ELR (cell line): Measurements from ENCODE around the gene PPP1R18.
"Not testable (repeated sequence)": the region's sequence is repeated elsewhere in the genome, so short reads cannot be mapped to it uniquely, and the experiment has no call there.

Source experiments
- DNase-seq: peaks from one replicate; pipeline ENCODE4 v3.0.0-alpha.2; 2015; ENCODE audit warnings: low read depth

The PPP1R18 gene, protein sequence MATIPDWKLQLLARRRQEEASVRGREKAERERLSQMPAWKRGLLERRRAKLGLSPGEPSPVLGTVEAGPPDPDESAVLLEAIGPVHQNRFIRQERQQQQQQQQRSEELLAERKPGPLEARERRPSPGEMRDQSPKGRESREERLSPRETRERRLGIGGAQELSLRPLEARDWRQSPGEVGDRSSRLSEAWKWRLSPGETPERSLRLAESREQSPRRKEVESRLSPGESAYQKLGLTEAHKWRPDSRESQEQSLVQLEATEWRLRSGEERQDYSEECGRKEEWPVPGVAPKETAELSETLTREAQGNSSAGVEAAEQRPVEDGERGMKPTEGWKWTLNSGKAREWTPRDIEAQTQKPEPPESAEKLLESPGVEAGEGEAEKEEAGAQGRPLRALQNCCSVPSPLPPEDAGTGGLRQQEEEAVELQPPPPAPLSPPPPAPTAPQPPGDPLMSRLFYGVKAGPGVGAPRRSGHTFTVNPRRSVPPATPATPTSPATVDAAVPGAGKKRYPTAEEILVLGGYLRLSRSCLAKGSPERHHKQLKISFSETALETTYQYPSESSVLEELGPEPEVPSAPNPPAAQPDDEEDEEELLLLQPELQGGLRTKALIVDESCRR

DNA sequence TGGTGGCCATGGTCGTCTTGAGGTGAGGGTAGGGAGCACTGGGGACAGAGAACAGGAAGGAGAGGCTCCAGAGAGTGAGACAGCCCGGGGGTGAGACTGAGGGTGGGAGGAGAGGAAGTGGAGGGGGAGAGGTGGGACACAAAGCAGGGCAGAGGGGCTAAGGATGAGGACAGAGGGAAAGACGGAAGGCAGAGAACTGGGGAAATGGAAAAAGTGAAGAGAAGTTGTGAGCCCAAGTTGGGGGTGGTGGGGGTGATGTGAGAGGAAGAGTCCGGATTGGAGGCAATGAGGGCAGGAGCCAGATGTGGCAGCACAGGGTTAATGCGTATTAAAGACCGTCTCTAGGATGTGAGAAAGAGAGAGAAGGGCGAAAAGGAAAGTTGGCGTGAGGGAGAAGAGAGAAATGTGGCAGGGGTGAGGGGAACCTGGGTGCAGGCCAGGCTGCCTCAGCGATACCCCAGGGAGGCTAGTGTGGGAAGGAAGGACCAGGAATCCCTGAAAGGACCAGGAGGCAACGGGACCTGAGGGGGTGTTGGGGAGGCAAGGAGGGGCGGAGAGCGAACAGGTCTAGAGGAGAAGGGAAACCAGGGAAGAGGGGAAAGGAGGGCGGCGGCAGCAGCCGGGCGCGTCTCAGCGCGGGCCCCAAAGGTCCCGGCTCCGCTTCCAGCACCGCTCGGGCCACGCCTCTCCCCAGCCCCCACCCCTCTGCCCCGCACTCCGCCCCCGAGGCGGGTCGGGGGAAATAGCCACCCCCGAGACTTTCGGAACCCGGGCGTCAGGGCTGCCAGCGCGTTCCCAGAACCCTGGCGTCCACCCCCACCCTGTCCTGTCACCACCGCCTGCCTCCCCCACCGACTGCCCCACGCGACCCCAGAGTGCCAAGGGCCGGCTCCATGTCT lies at the start of gene PPP1R18:
Gene PPP1R18 (minus strand): TSS at position 637 of the 899 bp plus-strand sequence. CDS start 627 bp downstream, at position 10.
- peak; percentile 80 for DNase-seq

DNA sequence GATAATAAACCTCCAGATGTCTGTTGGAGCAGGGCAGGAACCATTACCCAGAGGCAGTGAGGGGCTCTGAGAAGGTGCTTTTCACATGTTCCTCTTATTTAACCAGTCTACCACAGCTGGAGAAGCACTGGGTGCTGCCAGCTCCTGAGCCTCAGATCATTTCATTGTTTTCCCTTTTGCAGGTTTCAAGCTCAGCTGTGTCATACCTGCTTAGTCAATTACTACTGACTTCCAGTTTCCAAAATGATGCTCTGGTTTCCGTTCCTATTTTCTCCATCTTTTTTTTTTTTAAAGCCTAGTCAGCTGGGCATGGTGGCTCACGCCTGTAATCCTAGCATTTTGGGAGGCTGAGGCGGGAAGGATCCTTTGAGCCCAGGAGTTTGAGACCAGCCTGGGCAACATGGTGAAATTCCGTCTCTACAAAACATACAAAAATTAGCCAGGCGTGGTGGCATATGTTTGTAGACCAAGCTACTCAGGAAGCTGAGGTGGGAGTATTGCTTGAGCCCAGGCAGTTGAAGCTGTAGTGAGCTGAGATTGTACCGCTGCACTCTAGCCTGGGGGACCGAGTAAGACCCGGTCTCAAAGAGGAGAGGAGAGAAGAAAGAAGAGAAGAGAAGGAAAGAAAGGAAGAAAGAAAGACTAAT lies 49.3 kb upstream of the PPP1R18 start:
- no peak for DNase-seq

DNA sequence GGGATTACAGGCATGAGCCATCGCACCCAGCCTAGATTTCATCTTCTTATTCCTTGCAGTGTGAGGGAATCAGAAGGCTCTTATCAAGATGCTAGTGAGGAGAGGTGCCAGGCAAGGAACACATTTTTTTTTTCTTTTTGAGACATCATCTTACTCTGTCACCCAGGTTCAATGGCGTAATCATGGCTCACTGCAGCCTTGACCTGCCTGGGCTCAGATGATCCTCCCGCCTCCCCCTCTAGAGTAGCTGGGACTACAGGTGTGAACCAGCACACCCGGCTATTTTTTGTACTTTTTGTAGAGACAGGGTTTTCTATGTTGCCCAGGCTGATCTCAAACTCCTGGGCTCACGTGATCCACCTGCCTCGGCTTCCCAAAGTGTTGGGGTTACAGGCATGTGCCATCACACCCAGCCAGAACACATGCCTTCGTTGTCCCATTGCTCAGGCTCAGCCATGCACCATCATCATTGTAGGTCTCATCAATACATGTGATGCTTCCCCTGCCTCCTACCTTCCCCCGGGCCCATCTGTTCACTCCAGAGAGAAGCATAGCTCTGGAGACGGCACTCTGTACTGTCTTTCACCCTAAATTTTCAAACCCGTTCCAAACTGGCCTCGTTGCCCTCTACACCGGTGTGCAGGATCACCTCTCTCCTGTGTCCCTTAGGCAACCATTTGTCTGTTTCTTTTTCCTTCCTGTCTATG lies 45.9 kb upstream of the PPP1R18 start:
- no peak for DNase-seq

DNA sequence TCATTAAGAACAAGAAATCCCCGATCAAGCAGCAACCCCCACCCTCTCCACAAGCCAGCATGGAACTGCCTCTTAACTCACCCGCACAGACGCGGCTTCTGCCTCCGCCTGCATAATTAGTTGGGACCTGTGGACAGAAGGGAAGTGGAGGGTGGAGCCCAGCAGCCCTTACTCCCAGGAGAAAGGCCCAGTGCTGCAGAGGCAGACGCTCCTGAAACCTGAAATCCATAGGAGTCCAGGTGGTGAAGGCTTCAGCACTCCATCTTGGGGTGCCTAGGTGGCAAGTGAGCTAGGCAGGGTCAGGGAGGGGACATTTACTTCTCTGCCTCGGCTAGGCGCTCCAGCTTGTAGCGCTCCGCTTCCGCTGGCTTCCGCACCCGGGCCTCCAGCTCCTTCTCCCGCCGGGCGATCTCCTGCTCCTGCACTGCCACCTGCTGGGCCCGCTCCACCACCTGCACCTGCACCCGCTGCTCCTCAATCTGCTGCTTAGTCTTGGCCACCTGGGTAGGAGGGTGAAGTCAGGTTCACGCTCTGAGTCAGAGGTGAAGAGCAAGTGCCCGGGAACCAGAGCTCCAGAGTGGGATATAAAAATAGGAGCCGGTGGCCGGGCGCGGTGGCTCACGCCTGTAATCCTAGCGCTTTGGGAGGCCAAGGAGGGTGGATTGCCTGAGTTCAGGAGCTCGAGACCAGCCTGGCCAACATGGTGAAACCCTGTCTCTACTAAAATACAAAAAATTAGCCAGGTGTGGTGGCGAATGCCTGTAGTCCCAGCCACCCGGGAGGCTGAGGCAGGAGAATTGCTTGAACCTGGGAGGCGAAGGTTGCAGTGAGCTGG lies 44.4 kb upstream of the PPP1R18 start:
- peak; percentile 57 for DNase-seq

DNA sequence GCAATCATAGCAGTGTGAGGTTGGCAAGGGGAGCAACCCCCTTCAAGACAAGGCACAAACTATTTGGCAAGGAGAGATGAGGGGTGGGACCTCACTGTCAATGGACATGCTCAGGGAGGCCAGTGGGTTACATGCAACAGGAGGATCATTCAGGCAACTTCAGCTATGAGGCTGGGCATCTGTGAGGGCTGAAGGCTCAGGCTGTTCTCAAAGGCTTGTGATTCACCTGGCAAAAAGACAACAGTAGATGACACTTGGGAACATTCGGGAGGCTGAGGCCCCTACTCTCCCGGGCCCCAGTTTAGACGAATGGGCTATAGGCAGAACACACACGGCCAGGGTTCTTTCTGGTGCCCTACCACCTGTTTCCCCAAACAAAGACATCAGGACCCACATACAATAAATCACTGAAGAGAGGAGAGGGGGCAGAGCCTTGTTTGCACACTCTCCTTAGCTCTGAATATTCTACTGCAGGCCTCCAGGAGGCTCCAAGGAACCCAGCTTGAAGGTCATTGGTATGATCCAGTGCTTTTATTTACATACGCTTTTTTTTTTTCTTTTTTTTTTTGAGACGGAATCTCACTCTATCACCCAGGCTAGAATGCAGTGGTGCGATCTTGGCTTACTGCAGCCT lies 41.6 kb upstream of the PPP1R18 start:
- DNase-seq: peak; percentile 79

DNA sequence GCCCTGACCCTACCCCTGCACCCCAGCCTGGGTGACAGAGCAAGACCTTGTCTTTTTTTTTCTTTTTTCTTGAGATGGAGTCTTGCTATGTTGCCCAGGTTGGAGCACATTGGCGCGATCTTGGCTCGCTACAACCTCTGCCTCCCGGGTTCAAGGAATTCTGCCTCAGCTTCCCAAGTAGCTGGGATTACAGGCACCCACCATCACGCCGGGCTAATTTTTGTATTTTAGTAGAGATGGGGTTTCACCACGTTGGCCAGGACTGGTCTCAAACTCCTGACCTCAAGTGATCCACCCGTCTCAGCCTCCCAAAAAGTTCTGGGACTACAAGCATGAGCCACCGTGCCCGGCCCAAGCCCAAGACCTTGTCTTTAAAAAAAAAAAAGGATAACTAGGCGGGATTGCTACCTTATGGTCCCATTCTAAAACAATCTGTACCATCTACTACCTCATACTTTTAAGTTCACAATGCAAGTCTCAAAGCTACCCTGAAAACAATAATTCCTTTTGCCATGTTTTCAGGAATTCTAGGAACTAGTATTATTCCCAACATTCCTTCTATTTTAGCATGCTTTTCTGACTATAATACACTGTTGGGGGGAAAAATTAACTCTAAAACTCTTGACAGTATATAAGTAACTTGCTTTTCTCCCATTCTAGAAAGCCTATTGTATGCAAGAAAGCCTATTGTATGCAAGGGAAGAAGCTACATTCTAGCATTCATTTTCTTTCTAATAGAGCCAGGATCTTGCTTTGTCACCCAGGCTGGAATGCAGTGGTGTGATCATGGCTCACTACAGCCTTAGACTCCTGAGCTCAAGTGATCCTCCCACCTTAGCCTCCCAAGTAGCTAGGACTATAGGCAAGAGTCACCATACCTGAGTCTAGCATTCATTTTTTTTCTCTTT lies 40.3 kb upstream of the PPP1R18 start:
- DNase-seq: peak; percentile 58

DNA sequence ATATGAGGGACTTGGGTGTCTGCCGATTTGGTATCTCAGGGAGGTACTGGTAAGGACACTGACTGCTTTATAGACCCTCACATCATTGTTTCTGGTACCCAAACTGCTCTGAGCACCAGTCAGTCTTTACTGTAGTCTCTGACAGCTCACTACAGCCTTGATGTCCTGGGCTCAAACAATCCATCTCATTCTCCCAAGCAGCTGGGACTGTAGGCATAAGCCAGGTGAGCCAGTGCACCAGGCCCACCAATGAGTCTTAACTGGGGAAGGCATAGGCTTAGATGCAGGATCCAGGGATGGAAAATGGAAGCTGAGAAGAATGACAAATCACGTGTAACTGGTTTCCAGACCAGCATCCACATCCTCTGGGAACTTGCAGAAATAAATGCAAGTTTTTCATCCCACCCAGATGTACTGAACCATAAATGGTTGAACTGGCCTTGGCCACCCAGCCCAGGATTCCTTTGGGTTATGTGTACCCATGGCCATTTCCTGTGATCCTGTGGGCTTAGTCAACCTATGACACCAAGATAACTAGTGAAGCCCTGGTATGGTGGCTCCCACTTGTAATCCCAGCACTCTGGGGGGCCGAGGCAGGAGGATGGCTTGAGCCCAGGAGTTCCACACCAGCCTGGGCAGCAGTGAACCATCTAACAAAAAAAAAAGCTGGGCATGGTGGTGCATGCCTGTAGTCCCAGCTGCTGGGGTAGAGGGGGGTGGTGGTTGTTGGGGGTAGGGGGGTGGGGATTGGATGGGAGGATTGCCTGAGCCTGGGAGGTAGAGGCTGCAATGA lies 39.5 kb upstream of the PPP1R18 start:
- peak; percentile 84 for DNase-seq

DNA sequence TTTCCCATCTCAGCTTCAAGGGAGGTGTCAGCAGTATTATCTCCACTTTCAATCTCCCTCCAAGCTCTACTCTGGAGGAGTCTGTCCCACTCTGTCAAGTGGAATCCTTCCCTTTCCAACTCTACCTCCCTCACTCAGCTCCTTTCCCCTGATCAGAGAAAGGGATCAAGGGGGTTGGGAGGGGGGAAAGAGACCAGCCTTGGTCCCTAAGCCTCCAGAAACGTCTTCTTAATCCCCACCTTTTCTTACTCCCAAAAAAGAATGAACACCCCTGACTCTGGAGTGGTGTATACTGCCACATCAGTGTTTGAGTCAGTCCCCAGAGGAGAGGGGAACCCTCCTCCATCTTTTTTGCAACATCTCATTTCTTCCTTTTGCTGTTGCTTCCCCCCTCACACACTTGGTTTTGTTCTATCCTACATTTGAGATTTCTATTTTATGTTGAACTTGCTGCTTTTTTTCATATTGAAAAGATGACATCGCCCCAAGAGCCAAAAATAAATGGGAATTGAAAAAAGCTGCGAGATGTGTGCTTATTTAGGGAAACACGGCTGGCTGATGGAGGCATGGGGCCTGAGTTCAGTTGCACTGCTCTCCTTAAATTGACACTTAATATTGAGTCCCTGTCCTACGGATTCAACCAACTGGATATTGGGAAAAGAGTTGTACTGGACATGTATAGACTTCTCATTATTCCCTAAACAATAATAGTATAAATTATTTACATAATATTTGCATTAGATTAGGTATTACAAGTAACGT lies 38.6 kb upstream of the PPP1R18 start:
- peak; percentile 46 for DNase-seq

DNA sequence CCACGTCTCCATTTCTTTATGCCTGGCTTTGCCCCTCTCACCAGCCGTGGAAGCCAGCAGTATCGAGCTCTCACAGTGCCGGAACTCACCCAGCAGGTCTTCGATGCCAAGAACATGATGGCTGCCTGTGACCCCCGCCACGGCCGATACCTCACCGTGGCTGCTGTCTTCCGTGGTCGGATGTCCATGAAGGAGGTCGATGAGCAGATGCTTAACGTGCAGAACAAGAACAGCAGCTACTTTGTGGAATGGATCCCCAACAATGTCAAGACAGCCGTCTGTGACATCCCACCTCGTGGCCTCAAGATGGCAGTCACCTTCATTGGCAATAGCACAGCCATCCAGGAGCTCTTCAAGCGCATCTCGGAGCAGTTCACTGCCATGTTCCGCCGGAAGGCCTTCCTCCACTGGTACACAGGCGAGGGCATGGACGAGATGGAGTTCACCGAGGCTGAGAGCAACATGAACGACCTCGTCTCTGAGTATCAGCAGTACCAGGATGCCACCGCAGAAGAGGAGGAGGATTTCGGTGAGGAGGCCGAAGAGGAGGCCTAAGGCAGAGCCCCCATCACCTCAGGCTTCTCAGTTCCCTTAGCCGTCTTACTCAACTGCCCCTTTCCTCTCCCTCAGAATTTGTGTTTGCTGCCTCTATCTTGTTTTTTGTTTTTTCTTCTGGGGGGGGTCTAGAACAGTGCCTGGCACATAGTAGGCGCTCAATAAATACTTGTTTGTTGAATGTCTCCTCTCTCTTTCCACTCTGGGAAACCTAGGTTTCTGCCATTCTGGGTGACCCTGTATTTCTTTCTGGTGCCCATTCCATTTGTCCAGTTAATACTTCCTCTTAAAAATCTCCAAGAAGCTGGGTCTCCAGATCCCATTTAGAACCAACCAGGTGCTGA lies 37.6 kb upstream of the PPP1R18 start:
- DNase-seq: not testable (repeated sequence)

DNA sequence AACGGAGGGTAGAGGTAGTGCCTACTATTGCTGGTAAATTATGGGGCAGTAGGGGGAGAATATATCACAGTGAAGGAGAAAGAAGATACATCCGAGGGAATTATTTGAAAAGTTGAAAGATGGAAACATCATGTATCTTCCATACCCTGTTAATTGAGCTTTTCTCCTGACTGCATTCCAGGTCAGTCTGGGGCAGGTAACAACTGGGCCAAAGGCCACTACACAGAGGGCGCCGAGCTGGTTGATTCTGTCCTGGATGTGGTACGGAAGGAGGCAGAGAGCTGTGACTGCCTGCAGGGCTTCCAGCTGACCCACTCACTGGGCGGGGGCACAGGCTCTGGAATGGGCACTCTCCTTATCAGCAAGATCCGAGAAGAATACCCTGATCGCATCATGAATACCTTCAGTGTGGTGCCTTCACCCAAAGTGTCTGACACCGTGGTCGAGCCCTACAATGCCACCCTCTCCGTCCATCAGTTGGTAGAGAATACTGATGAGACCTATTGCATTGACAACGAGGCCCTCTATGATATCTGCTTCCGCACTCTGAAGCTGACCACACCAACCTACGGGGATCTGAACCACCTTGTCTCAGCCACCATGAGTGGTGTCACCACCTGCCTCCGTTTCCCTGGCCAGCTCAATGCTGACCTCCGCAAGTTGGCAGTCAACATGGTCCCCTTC lies 36.9 kb upstream of the PPP1R18 start:
- DNase-seq: not testable (repeated sequence)

DNA sequence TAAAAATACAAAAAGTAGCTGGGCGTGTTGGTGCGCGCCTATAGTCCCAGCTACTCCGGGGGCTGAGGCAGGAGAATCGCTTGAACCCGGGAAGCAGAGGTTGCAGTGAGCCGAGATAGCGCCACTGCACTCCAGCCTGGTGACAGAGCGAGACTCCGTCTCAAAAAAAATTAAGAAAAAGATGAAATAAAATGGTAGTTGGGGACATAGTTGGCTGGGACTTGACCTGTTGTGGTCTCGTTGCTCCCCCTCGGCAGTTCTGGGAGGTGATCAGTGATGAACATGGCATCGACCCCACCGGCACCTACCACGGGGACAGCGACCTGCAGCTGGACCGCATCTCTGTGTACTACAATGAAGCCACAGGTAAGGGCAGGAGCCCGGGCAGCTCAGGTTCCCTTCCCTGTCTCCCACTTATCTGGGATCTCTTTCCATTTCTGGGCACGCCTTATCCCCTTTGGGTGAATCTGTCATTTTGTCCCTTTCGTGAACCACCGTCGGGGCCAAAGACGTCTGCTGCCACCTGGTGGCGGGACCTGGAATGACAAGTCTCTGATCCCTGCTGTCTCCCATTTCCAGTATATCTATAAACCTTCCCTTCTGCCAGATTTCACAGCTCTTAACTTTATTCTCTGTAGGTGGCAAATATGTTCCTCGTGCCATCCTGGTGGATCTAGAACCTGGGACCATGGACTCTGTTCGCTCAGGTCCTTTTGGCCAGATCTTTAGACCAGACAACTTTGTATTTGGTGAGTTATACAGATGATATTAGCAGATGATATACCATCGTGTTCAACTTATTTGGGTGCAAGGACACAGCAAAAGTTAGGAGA lies 36.1 kb upstream of the PPP1R18 start:
- peak; percentile 86 for DNase-seq

DNA sequence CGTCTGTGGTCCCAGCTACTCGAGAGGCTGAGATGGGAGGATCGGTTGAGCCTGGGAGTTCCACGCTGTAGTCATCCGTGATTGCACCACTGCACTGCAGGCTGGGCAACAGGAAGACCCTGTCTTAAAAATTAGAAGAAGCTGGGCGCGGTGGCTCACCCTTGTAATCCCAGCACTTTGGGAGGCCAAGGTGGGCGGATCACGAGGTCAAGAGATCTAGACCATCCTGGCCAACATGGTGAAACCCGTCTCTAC lies 35.5 kb upstream of the PPP1R18 start:
- DNase-seq: peak; percentile 48

DNA sequence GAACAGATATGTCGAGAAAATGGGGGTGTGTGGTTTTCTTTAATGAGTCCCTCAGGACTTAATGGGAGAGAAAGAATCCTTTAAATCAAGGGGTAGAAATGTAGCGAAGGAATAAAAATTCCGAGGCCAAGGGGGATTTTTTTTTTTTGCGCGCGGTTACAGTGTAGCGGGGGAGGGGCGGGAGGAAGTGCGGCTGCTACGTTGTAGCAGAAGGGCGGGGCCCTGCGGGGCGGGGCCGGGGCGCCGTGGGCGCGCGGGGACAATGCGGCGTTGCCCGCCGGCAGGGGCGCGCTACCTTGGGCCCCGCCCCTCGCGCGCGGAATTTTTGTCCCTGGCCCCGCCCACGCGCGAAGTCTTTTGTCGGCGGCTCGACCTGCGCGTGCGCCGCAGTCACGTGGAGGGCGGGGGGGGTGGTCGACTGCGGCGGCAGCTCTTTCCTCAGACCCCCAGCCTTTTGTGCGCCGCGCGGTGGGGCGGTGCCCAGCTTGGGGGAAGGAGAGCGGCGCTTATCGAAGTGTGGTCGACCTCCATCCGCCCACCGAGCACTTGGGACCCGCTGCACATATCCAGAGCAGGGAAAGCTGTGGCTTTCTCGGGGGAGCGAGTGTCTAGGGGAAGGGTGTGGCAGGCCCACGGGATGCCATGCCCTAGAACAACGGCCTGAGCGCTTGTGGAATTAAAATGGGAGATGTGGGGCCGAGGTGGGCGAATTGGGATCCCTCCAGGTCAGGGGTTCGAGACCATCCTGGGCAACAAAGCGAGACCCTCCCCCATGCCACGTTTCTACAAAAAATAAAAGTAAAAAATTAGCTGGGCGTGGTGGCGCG lies 35.0 kb upstream of the PPP1R18 start:
- peak; percentile 94 for DNase-seq

DNA sequence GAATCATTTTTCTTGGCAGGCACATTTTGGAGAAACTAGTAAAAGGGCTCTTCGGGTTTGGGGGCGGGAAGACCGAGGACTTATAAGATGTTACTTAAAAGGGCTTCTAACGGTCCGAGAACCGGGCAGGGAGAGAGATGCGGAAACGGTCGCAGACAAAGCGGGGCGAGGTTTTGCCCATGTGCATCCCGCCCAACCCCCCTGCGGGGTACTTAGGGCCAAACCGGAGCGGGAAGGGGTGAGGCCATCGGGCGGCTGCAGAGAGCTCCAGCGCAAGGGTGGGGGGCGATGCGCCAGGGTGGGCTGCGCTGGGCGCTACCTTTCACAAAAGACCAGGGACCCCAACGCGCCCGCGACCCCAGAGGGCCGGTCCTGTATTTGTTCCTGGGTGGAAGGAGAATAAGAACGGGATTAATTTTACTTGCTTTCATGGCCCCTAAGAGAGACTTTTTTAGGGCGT lies 34.3 kb upstream of the PPP1R18 start:
- DNase-seq: peak; percentile 74
